Stimulated activated CD4-positive, alpha-beta T cell treated with anti-CD3 and anti-CD28 coated beads, TNF-alpha, amount 100 ng/mL, for 1 hour (primary cell): ENCODE results near the gene PTPRT.

Source experiments
- DNase-seq, 3 donors: peaks; one replicate each; pipeline ENCODE4 v3.0.0-alpha.2; 2020; ENCODE audit warnings: low read depth in 3 of 3, low spot score in 1 of 3

PTPRT gene

DNA sequence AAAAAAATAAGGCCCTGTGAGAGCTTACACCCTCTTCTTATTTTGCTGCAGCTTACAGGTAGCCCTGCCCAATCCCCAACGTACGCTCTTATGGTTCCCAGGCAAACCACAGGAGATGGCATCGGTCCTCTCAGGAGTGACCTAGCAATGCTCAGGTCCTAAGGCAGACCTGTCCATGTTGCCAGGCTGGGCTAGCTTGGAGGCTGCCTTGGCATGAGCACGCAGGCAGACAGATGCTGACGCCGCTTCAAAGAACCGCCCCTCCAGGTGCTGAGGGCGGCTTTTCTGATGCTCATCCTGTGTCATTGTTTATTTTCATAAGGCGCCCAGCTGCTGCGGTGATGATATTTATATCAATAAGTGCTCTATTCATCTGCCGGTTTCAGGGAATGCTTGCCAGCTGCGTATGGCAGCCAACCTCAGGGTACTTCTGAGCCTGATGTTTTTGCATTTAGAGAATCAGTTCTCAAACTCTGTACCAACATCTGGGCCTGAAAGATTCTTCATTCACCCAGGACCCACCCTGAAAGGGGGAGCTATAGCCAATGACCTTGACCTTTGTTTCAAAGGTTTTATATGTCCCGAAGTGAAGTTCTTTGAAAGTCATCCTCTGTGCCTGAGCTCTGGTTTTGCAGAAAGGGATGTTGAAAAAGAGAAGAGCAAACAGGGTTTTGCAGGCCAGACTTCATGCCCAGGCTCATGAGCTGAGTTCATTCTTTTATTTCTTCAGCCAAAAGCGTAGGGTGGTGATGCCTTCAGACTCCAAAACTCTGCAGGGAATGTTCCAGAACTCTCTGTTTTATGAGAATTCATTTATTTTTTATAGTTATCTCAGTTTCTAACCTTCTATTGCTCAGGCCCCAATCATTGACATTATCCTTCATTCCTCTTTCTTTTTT, 1095.9 kb downstream of the PTPRT start:
- no peak for DNase-seq

GRCh38 chr20:42093041-42093440, 1096.7 kb downstream of the PTPRT start:
- DNase-seq: no peak

GRCh38 chr20:42085366-42085765, 1104.3 kb downstream of the PTPRT start:
- DNase-seq: no peak

DNA sequence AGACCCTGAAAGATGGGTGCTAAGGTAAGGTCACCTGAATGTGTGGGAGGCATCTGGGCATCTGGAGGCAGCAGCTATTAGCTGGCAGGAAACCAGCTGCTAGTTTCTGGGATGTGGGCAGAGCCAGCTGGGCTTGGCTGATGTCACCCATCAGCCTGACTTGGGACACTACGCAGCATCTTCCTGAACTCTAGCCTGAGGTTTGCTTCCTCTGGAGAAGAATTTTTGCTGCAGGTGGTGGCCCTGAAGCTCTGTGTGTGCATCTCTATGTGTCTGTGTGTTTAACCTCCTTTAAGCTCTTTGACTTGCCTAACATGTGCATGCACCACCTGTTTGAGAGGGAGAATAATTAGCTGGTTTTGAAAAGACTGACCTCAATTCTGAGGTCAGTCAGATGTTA, 1106.4 kb downstream of the PTPRT start:
- DNase-seq: no peak

- no peak for DNase-seq
These were observed 1107.1 kb downstream of the PTPRT start for GRCh38 chr20:42082611-42083010.

- DNase-seq: no peak
These were observed 1108.8 kb downstream of the PTPRT start for GRCh38 chr20:42080956-42081355.

DNA sequence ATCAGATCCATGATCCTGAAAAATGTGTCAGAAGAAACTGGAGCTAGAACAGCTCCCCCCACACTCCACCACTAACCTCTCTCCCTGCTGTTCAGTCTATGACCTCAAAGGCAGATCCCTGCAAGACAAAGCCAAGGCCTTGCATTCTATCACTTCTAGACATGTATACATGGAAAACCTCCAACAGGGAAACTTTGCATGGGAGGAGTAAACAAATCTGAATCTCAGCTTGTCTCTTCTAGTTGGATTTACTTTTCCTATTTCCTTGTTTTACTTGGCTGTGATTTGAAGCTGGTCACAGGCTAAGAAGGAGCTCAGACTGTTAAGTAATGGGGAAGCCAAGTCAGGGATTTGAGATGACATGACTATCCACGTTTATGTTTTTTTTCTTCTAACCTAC, 1114.8 kb downstream of the PTPRT start:
- DNase-seq: no peak

- DNase-seq: no peak
These were observed 1122.1 kb downstream of the PTPRT start for GRCh38 chr20:42067596-42067995.

- DNase-seq: no peak
These were observed 1122.5 kb downstream of the PTPRT start for GRCh38 chr20:42067174-42067573.

DNA sequence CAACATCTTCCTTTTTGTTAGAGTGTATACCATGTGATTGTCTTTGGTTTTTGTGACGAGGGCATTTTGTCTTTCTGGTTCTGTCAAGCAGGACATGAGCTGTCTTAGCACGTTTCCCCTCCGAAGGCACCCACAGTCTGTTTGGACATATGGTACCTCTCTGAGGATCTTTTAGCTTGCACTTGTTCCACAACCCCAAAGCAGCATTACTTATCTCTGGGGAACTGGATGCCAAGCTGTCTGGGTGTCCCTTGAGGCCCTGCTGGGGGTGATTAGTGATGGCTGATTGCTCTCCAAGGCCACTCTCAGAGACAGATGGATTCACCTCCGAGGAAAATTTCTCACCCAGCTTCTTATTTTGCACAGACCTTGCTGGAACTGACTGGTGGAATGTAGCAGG, 1126.6 kb downstream of the PTPRT start:
- DNase-seq: no peak

DNA sequence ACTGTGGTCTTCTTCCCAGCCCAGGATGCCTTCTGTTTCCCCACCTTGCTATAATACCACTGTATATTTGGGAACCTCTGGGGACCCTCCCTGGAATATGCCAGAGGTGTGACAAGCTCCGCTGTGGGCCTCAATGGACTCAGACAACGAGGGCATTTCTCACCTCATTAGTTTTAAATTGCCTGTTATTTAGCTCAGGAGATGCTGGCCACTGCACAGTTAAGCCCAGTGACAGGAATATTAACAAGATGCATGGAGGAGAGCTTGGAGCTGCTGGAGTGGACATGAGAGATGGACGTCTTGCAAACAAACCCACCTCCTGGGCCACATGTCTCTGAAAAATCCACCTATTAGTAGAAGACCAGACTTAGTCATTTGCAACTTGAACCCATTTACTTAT, 1136.4 kb downstream of the PTPRT start:
- DNase-seq: no peak

DNA sequence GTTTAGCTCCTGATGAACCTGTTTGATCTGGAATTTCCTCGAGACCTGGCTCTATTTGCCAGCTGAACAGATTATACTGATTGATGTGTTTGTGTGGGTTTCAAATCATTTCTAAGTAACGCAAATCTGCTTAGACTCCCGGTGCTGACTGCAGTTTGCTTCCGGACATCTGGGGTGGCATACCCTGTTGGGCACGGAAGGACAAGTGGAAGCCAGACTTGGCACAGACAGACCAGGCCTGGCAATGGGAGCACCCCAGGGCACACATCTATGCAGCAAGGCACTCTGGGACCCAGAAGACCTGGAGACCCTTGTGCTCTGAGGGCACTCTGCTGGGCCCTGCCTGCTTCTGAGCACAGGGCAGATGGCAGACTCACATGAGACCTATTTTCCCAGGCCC, 1137.8 kb downstream of the PTPRT start:
- no peak for DNase-seq

GRCh38 chr20:42046371-42047085, 1143.2 kb downstream of the PTPRT start:
- no peak for DNase-seq

- no peak for DNase-seq
These were observed 1145.8 kb downstream of the PTPRT start for GRCh38 chr20:42043921-42044320.

DNA sequence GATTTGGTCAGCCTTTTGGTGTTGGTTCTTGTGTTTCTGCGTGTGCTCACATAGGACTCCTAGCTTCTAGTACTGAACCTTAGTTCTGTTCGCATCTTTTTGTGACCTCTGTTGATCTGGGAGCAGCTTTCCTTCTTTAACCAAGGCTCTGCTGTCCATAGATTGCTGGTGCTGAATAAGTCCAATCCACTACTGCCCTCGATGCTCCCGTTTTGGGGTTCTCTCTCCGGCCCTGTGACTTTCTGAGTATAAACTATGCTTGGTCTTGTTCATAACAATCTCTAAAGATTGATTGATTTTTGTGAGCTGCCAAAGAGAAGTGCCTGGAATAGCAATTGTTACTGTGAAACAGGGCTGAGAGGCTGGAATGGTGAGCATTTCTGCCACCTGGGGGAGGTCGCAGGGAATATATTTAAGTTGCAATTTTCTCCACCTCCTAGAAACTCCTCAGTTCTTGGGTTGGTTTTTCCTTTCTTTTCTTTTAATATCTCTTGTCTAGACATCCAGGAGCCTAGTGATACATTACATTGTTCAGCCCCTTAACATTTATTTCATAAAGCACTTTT, 1148.6 kb downstream of the PTPRT start:
- DNase-seq: no peak

- DNase-seq: no peak
These were observed 1161.9 kb downstream of the PTPRT start for GRCh38 chr20:42027746-42028268.

GRCh38 chr20:42026599-42026998, 1163.1 kb downstream of the PTPRT start:
- DNase-seq: no peak

GRCh38 chr20:42024653-42025052, 1165.1 kb downstream of the PTPRT start:
- DNase-seq: no peak
